ENCODE results near the gene KIF16B.

GRCh38 chr20:16423311-16424212 lies 149.7 kb downstream of the KIF16B start:
- TF ChIP-seq EZH2 (IDR thresholded peaks at IDR 0.05; ENCODE audit: borderline replicate concordance, low read depth, low read length, severe bottlenecking) (no peak), CTCF (IDR thresholded peaks at IDR 0.05; ENCODE audit: borderline replicate concordance, extremely low read depth, low read length, poor library complexity, severe bottlenecking) (no peak)

All from DND-41 (cell line).